Measurements from ENCODE around the gene BLVRB. TPM values are rescaled to one million over a fixed set of nuclear protein-coding genes. Genes with fewer than 3 reads are reported as not detected.

BLVRB gene
- total and polyA plus RNA-seq, 10 of the 15 experiments (the other 5 are each of a cell fraction or from before 2014, with no cell fraction given): 6.3 to 53.3 (median 27.8) TPM

DNA sequence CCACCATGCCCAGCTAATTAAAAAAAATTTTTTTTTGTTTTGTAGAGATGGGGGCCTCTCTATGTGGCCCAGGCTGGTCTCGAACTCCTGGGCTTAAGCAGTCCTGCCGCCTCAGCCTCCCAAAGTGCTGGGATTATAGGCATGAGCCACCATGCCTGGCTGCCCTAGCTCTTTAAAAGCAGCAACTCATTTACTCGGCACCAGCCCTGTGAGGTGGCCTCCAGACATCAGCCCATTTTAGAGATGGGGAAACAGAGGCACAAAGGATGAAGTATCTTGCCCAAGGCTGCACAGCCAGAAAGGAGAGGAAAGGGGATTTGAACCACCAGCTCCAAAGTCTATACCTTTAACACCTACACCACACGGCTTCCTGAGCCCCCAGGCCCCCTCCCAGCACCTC, 52.7 kb downstream of the BLVRB start:
- BruUV-seq (replicated peaks): no TSS peak
- intact Hi-C loops (cut with micrococcal nuclease; ENCODE audit: unreplicated experiment): no loop called here
- Histone ChIP-seq H3K79me2 (ENCODE audit: control insufficient read depth, insufficient read depth, low read length) (no peaks in the 10 kb centered on the region), H3K9me3 (replicated peaks; ENCODE audit: control insufficient read depth, insufficient read depth, low read length) (no peaks in the 10 kb centered on the region), H2AFZ (ENCODE audit: control insufficient read depth, low read depth, low read length) (no peak overlapping the region), H4K20me1 (ENCODE audit: control insufficient read depth, insufficient read depth) (no peaks in the 10 kb centered on the region), H3K27ac (ENCODE audit: control insufficient read depth, insufficient read depth) (no peak overlapping the region), H3K27me3 (replicated peaks in 1 of 2; ENCODE audit: control insufficient read depth in 2 of 2, insufficient read depth in 2 of 2, low read length in 1 of 2) (no peaks in the 10 kb centered on the region), H3K4me2 (ENCODE audit: control insufficient read depth, insufficient read depth) (no peak overlapping the region), H3K9ac (ENCODE audit: control insufficient read depth, insufficient read depth, low read length) (no peak overlapping the region), H3K4me1 (ENCODE audit: control insufficient read depth, insufficient read depth, low read length) (peaks cover 56% of the 10 kb centered on the region), H3K36me3 (ENCODE audit: control insufficient read depth in 2 of 2, insufficient read depth in 2 of 2, low read length in 1 of 2) (no peaks in the 10 kb centered on the region), H3K4me3 (no peak overlapping the region)
- no peak for DNase-seq (ENCODE audit: low read depth, low spot score)
- no peak for ATAC-seq
- ChIA-PET POLR2A (interaction anchor here (0.7 to 1.0 kb wide), 3 partner anchors 9 to 191 kb away, joined by 3 to 4 read pairs (median 3); no protein-coding TSS in a partner anchor), RAD21 (ENCODE audit: unreplicated experiment) (interaction anchor here (0.6 to 3.2 kb wide), 4 partner anchors 8 to 107 kb away, joined by 3 to 12 read pairs (median 3); no protein-coding TSS in a partner anchor), SMC1A (ENCODE audit: uncharacterized antibody, unreplicated experiment) (interaction anchor here (0.6 to 0.7 kb wide), 2 partner anchors 25 to 248 kb away, joined by 3 read pairs; no protein-coding TSS in a partner anchor), CTCF (interaction anchor here (0.8 to 4.5 kb wide), 6 partner anchors 8 to 109 kb away, joined by 3 to 43 read pairs (median 4); no protein-coding TSS in a partner anchor)
- no peak for TF ChIP-seq TAF1 (IDR thresholded peaks at IDR 0.05; ENCODE audit: borderline replicate concordance, low read depth, low read length)
- no peak for TF ChIP-seq JUND (IDR thresholded peaks at IDR 0.05; ENCODE audit: low read depth, low read length)
- TF ChIP-seq PAX5 (IDR thresholded peaks at IDR 0.05; ENCODE audit: borderline replicate concordance, low read depth, low read length): no peak
- no peak for TF ChIP-seq KLF5 (IDR thresholded peaks at IDR 0.05; ENCODE audit: partially characterized antibody)
- TF ChIP-seq TCF7 (IDR thresholded peaks at IDR 0.05; ENCODE audit: borderline replicate concordance): no peak
- TF ChIP-seq KAT2A (conservative IDR thresholded peaks at IDR 0.05; ENCODE audit: control insufficient read depth, low read depth, low read length): no peak
- TF ChIP-seq CBX5 (IDR thresholded peaks at IDR 0.05; ENCODE audit: low read depth): no peak
- in situ Hi-C loops (cut with MboI): no loop called here
- FAIRE-seq: no peak
- WGBS (ENCODE audit: insufficient coverage, insufficient replicate concordance, low lambda C conversion rate, missing lambda C conversion rate): 79% methylated on average over 4 of the region's 4 CpGs

All from GM12878 (cell line).